ENCODE results near the gene NUTM2B. TPM values are rescaled to one million over a fixed set of nuclear protein-coding genes. Genes with fewer than 3 reads are reported as not detected.
"Not testable (repeated sequence)": the region's sequence is repeated elsewhere in the genome, so short reads cannot be mapped to it uniquely, and the experiment has no call there.

The NUTM2B gene
- total RNA-seq, 2 donors from 2014 or later = 0.71 TPM; not detected in 1

DNA sequence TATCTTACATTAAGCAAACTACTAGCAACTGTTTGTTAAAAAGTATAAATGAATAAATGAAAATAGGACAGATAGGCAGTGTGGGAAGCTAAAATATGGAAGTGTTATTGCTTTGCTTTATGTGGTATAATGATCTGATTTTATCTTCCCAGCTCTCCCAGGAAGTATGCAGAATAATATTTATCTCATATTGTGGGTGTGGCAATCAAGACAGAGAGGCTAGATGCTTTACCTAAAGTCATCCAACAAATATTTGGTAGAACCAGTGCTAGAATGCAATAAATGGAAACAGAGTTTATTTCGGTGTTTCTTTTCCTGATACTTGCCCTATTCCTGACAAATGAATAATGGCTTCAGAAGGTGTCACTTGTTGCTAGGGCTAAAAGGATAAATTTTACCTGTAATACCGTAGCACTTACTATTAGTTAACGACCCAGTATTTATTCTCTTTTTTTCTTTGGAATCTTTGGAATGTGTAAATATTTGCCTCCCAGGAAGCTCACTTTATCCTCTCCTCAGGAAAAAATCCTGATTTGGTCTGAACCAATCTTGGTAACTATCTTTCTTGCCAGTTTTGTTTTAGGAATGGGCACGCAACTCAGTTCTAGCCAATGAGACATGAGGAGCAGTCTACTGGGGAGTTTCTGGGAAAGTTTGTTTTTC lies 14.0 kb downstream of the NUTM2B start:
- intact Hi-C loops (cut with DNase I) = not testable (repeated sequence)

DNA sequence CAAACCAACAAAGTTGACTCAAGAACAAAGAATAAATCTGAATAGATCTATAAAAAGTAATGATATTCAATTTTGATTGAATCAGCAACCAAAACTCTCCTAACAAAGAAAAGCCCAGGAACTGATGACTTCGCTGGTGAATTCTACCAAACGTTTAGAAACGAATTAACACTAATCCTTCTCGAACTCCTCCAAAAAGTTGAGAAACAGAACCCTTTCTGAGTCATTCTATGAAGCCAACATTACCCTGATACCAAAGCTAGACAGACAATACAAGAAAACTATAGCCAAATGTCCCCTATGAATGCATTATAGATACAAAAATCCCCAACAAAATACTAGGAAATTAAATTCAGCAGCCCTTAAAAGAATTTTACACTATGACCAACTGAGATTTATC lies 17.0 kb downstream of the NUTM2B start:
- DNase-seq (ENCODE audit: low spot score); intact Hi-C loops (cut with DNase I): not testable (repeated sequence)

More for the DNA sequence above, 14.0 kb downstream of the NUTM2B start:
- not testable (repeated sequence) for DNase-seq (ENCODE audit: low spot score)

GRCh38 chr10:79726620-79727019 lies 23.6 kb downstream of the NUTM2B start:
- DNase-seq (ENCODE audit: low spot score); intact Hi-C loops (cut with DNase I): not testable (repeated sequence)

GRCh38 chr10:79744844-79745243 lies 41.8 kb downstream of the NUTM2B start:
- DNase-seq (ENCODE audit: low spot score); intact Hi-C loops (cut with DNase I): not testable (repeated sequence)

GRCh38 chr10:79748510-79748909 lies 45.5 kb downstream of the NUTM2B start:
- DNase-seq (ENCODE audit: low spot score); intact Hi-C loops (cut with DNase I): not testable (repeated sequence)

GRCh38 chr10:79753601-79754000 lies 50.6 kb downstream of the NUTM2B start:
- intact Hi-C loops (cut with DNase I); DNase-seq (ENCODE audit: low spot score): not testable (repeated sequence)

- intact Hi-C loops (cut with DNase I); DNase-seq (ENCODE audit: low spot score): not testable (repeated sequence)
These were observed 55.4 kb downstream of the NUTM2B start for GRCh38 chr10:79758297-79758993.

Other genes starting within 250 kb of the NUTM2B start
- gene EIF5AL1, start 190.7 kb upstream of the NUTM2B start, total RNA-seq = under 1 TPM; 0.19 to 0.37 TPM
- 1 to 10 TPM in 1 of 2 donors, under 1 TPM in 1; 0.19 to 2.6 TPM for gene SFTPA2, start 142.8 kb upstream of the NUTM2B start, total RNA-seq
- under 1 TPM in 1 of 2 donors, not detected in 1; 0.83 TPM for gene SFTPA1, start 92.3 kb upstream of the NUTM2B start, total RNA-seq
- gene NUTM2E, start 123.5 kb downstream of the NUTM2B start, total RNA-seq = under 1 TPM in 1 of 2 donors, not detected in 1; 0.46 TPM
- gene SFTPD, start 245.9 kb downstream of the NUTM2B start, total RNA-seq = under 1 TPM in 1 of 2 donors, not detected in 1; 0.19 TPM

Measured in posterior vena cava (tissue), 2 donors.